ENCODE data around the gene MBTPS1.

- TF ChIP-seq CTCF (IDR thresholded peaks at IDR 0.05) (no peak), POLR2A (IDR thresholded peaks at IDR 0.05) (no peak), POLR2AphosphoS5 (IDR thresholded peaks at IDR 0.05) (no peak), EP300 (IDR thresholded peaks at IDR 0.05) (no peak)
Observed at GRCh38 chr16:84159800-84160199, 43.1 kb upstream of the MBTPS1 start.

Measured in suprapubic skin (tissue), 4 donors.